Calu3 (cell line): ENCODE data around the gene IL1B. TPM values are rescaled to one million over a fixed set of nuclear protein-coding genes. Genes with fewer than 3 reads are reported as not detected.

Source experiments
- BruUV-seq: library from RNA; stranded (reverse); fragments of 400-500 nt; replicated peaks from 2 replicates; lab custom pipeline; 2021; lab: Mats Ljungman, UMichigan
- CTCF ChIA-PET: fragments of 300-600 bp; sonication (Branson Sonifier 250); formaldehyde crosslinking; loops from one replicate; lab custom pipeline; 2022; ENCODE audit warnings: antibody characterized with exemption; lab: Charles Lee
- DNase-seq: peaks from one replicate; pipeline ENCODE4 v3.0.0; 2022
- H3K27ac Mint-ChIP-seq: one replicate; pipeline ENCODE4 v1.8.0; 2022; ENCODE audit warnings: mixed read lengths; ENCODE audit not compliant: unreplicated experiment
- H3K27me3 Mint-ChIP-seq: one replicate; pipeline ENCODE4 v1.8.0; 2022; ENCODE audit warnings: mixed read lengths; ENCODE audit not compliant: unreplicated experiment
- H3K36me3 Mint-ChIP-seq: one replicate; pipeline ENCODE4 v1.8.0; 2022; ENCODE audit warnings: mild to moderate bottlenecking, moderate library complexity, mixed read lengths; ENCODE audit not compliant: insufficient read depth, unreplicated experiment
- H3K4me1 Mint-ChIP-seq: one replicate; pipeline ENCODE4 v1.8.0; 2022; ENCODE audit warnings: mild to moderate bottlenecking, low read depth, mixed read lengths; ENCODE audit not compliant: unreplicated experiment
- H3K4me3 Mint-ChIP-seq: one replicate; pipeline ENCODE4 v1.8.0; 2022; ENCODE audit warnings: mild to moderate bottlenecking, low read depth, moderate library complexity, mixed read lengths; ENCODE audit not compliant: unreplicated experiment
- H3K9me3 Mint-ChIP-seq: one replicate; pipeline ENCODE4 v1.8.0; 2022; ENCODE audit warnings: low read depth, mixed read lengths; ENCODE audit not compliant: unreplicated experiment
- CTCF ChIP-seq: fragments of 200-600 bp; IDR thresholded peaks from one replicate; pipeline ENCODE4 v1.8.0; 2022; ENCODE audit warnings: antibody characterized with exemption; ENCODE audit not compliant: unreplicated experiment
- intact Hi-C: fragments of 100-400 bp; cut with micrococcal nuclease; formaldehyde crosslinking; loops from one replicate; pipeline ENCODE4 v1.10.0; 2022; ENCODE audit not compliant: unreplicated experiment
- total RNA-seq: library from RNA; stranded (reverse); gene quantifications from 2 replicates; pipeline ENCODE4 v1.2.3, GENCODE V29; 2022

Gene IL1B
- total RNA-seq, 1 experiment from 2014 or later, result 15.5 TPM

DNA sequence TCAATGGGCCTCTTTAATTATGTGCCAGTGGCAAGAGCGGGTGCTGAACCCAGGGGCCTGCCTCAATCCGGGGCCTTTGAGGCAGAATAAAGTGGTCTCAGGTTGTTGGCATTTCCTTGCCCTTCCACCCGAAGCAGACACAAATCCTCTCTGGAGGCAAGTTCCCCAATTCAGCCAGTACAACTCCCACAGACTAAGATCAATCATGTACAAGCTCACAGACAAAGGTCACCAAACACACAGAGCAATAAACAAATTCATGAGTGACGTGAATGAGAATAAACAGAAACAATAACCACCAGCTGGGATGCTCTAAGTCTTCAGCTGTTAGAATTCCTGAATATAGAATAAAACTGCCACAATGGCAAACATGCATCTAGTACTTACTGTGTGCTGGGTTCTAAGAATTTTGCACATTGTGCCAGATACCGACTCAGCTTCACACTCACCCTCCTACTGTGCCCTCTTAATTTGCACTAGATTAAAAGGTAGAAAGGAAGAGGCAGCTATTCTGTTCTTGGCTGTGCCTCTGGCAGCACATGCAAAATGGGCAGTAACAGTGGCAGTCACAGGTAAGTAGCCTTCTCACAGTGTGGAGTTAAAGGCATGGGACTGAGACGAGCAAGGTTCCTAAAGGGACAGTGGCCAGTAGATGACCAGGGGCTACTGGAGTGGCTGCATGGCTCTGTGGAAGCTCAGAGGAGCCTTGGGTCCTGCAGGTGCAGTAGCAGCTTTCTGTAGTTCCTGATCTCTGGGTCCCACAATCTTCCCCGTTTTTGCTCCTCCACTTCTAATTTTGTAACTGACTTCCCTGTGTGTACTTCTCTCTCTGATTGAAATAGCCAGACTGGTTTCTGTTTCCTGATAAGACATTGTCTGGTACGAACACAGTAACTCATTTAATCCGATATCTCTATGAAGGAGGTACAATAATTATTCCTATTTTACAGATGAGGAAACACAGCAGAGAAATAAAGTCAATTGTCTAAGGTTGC, 34.6 kb upstream of the IL1B start:
- Mint-ChIP-seq H3K9me3 (peaks cover 5% of the 10 kb centered on the region), H3K27me3 (no peaks in the 10 kb centered on the region), H3K36me3 (no peaks in the 10 kb centered on the region), H3K4me3 (no peak overlapping the region), H3K4me1 (peaks cover 53% of the 10 kb centered on the region), H3K27ac (no peak overlapping the region)
- CTCF ChIA-PET, result no interaction called here
- intact Hi-C loops, result no loop called here
- TF ChIP-seq CTCF, result no peak
- BruUV-seq, result no TSS peak
- no peak for DNase-seq

- intact Hi-C loops, result loop anchor here (5.0 kb wide), 2 partner anchors 37 to 57 kb away; no protein-coding TSS in a partner anchor
- H3K4me3 Mint-ChIP-seq, result peak overlapping the region; percentile 26
- H3K36me3 Mint-ChIP-seq, result no peaks in the 10 kb centered on the region
- peaks cover 53% of the 10 kb centered on the region for H3K4me1 Mint-ChIP-seq
- no peaks in the 10 kb centered on the region for H3K27me3 Mint-ChIP-seq
- no peak for TF ChIP-seq CTCF
- CTCF ChIA-PET, result interaction anchor here (0.6 to 1.4 kb wide), 2 partner anchors 12 to 222 kb away, joined by 3 read pairs; no protein-coding TSS in a partner anchor
- DNase-seq, result peak; percentile 96
- no TSS peak for BruUV-seq
- H3K9me3 Mint-ChIP-seq, result peaks cover 14% of the 10 kb centered on the region
- peak overlapping the region; percentile 84 for H3K27ac Mint-ChIP-seq
Measured at GRCh38 chr2:112869258-112869842, 32.8 kb upstream of the IL1B start.

DNA sequence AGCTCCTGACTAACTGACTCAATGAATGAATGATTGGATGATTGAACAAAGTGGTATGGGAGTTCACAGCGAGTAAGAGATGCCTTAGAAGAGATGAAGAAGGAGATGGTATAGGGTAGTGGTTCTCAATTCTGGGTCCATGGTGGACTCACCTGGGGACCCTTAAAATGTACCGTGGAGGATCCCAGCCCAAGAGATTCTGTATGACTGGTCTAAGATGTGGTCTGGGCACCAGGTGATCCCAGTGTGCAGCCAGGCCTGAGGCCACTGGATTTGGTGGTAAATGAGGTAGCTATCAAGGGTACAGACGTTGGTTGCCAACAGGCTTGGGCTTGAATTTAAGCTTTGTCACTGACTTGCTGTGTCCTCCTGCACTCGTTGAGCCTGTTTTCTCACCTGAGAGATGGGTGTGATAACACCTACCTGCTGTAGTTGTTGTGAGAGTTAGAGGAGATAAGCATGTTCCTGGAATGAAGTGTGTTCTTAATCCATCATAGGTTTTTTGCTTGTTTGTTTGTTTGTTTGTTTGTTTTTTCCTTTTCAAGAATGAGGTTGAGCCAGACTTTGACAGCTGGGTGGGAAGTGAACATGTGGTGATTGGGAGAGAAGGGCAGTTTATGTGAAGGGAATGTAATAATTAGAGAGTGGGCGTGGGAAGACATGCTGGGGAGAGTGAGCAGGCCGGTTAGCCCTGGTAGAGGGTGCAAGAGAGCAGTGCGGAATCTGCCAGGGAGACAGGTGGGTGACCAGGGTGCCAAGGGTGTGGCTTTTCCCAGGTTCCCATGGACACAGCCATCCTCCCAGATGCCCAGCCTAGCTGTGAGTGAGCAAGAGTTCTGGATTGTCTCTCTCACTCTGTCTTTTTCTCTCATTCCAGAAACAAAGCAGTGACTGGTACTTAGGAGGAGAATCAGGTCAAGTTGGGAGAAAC, 31.4 kb upstream of the IL1B start:
- no peaks in the 10 kb centered on the region for H3K27me3 Mint-ChIP-seq
- BruUV-seq, result no TSS peak
- peaks cover 20% of the 10 kb centered on the region for H3K9me3 Mint-ChIP-seq
- no peak overlapping the region for H3K4me3 Mint-ChIP-seq
- peaks cover 51% of the 10 kb centered on the region for H3K4me1 Mint-ChIP-seq
- CTCF ChIA-PET, result no interaction called here
- TF ChIP-seq CTCF, result no peak
- H3K27ac Mint-ChIP-seq, result peak overlapping the region; percentile 84
- no peaks in the 10 kb centered on the region for H3K36me3 Mint-ChIP-seq
- DNase-seq, result no peak
- intact Hi-C loops, result loop anchor here (5.0 kb wide), 2 partner anchors 36 to 56 kb away; no protein-coding TSS in a partner anchor
